ENCODE data around the gene CCIN. TPM values are rescaled to one million over a fixed set of nuclear protein-coding genes. Genes with fewer than 3 reads are reported as not detected.

CCIN gene
- total RNA-seq, 2 donors from 2014 or later, result 0.18 to 0.35 TPM

DNA sequence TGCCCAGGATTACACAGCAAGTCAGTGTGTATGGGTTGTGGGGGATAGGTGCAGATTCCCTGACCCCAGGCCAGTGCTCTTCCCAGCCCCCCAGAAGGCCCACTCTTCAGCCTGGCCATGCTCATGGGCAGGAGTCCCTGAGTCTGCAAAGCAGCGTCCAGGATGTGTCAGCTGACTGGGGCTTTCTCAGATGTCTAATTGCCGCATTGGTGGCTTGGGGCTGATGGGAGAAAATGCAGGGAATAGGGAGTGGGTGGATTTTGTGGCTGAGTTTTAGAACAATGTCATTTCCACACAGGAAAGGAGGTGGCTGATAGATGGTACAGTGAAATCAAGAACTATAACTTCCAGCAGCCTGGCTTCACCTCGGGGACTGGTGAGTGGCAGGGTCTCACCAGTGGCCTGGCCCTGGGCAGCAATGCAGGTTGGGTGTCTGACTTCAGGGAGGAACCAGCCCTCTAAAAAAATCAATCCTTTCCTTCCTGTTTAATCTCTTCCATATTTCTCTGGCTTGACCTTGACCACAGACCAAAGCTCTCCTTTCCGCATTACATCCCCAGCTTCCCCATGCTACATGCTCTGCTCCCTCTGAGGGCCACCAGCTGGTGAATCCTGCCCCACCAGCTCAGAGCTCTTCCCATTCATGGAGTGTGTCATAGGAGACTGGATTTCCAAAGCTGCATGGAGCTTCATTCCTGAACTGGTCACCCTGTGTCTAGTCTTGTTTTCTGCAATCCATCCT is 18.4 kb upstream of the CCIN start:
- H3K4me1 ChIP-seq (ENCODE audit: control insufficient read depth, insufficient read depth, low read length), result no peaks in the 10 kb centered on the region
- Mint-ChIP-seq H3K27ac (no peak overlapping the region), H3K4me1 (no peaks in the 10 kb centered on the region), H3K9me3 (peaks cover 16% of the 10 kb centered on the region), H3K36me3 (ENCODE audit: low read depth) (peaks cover 58% of the 10 kb centered on the region), H3K4me3 (no peak overlapping the region), H3K27me3 (ENCODE audit: insufficient read depth) (no peaks in the 10 kb centered on the region)
- H3K9ac ChIP-seq (ENCODE audit: extremely low read depth, low read length, poor library complexity, severe bottlenecking), result no peak overlapping the region
- peaks cover 79% of the 10 kb centered on the region for H3K36me3 ChIP-seq (ENCODE audit: control insufficient read depth, insufficient read depth, low read length)
- WGBS, 2 experiments (ENCODE audit: insufficient coverage in 1 of 2, insufficient read length in 1 of 2), result 94 to 97% methylated on average over 3 to 4 of the region's 4 CpGs
- DNase-seq, result no peak
- no peak overlapping the region for H3K27ac ChIP-seq (ENCODE audit: low read depth, low read length)
- no peaks in the 10 kb centered on the region for H3K27me3 ChIP-seq (ENCODE audit: control insufficient read depth, insufficient read depth, low read length, poor library complexity, severe bottlenecking)
- TF ChIP-seq CTCF (conservative IDR thresholded peaks at IDR 0.05), result no peak
- no peak overlapping the region for H3K4me3 ChIP-seq (ENCODE audit: low read length)
- peaks cover 15% of the 10 kb centered on the region for H3K9me3 ChIP-seq (ENCODE audit: control insufficient read depth, low read length)

GRCh38 chr9:36151316-36152210 is 17.6 kb upstream of the CCIN start:
- H3K9me3 ChIP-seq (ENCODE audit: control insufficient read depth, low read length), result peaks cover 15% of the 10 kb centered on the region
- no peak for DNase-seq
- H3K27me3 ChIP-seq (ENCODE audit: control insufficient read depth, insufficient read depth, low read length, poor library complexity, severe bottlenecking), result no peaks in the 10 kb centered on the region
- Mint-ChIP-seq H3K27ac (no peak overlapping the region), H3K4me1 (no peaks in the 10 kb centered on the region), H3K4me3 (no peak overlapping the region), H3K27me3 (ENCODE audit: insufficient read depth) (no peaks in the 10 kb centered on the region), H3K36me3 (ENCODE audit: low read depth) (peaks cover 56% of the 10 kb centered on the region), H3K9me3 (peaks cover 18% of the 10 kb centered on the region)
- H3K27ac ChIP-seq (ENCODE audit: low read depth, low read length), result no peak overlapping the region
- peaks cover 82% of the 10 kb centered on the region for H3K36me3 ChIP-seq (ENCODE audit: control insufficient read depth, insufficient read depth, low read length)
- no peak overlapping the region for H3K9ac ChIP-seq (ENCODE audit: extremely low read depth, low read length, poor library complexity, severe bottlenecking)
- no peak overlapping the region for H3K4me3 ChIP-seq (ENCODE audit: low read length)
- WGBS, 2 experiments (ENCODE audit: insufficient coverage in 1 of 2, insufficient read length in 1 of 2), result 92 to 93% methylated on average over 7 to 14 of the region's 14 CpGs
- TF ChIP-seq CTCF (conservative IDR thresholded peaks at IDR 0.05), result no peak
- no peaks in the 10 kb centered on the region for H3K4me1 ChIP-seq (ENCODE audit: control insufficient read depth, insufficient read depth, low read length)

- 96 to 100% methylated on average over 2 to 10 of the region's 10 CpGs for WGBS, 2 experiments (ENCODE audit: insufficient coverage in 1 of 2, insufficient read length in 1 of 2)
- peaks cover 75% of the 10 kb centered on the region for H3K36me3 ChIP-seq (ENCODE audit: control insufficient read depth, insufficient read depth, low read length)
- no peak overlapping the region for H3K9ac ChIP-seq (ENCODE audit: extremely low read depth, low read length, poor library complexity, severe bottlenecking)
- no peaks in the 10 kb centered on the region for H3K27me3 ChIP-seq (ENCODE audit: control insufficient read depth, insufficient read depth, low read length, poor library complexity, severe bottlenecking)
- H3K4me1 ChIP-seq (ENCODE audit: control insufficient read depth, insufficient read depth, low read length), result no peaks in the 10 kb centered on the region
- TF ChIP-seq CTCF (conservative IDR thresholded peaks at IDR 0.05), result no peak
- H3K4me3 ChIP-seq (ENCODE audit: low read length), result no peak overlapping the region
- Mint-ChIP-seq H3K27ac (no peak overlapping the region), H3K9me3 (peaks cover 26% of the 10 kb centered on the region), H3K36me3 (ENCODE audit: low read depth) (peaks cover 51% of the 10 kb centered on the region), H3K27me3 (ENCODE audit: insufficient read depth) (no peaks in the 10 kb centered on the region), H3K4me1 (no peaks in the 10 kb centered on the region), H3K4me3 (no peak overlapping the region)
- no peak overlapping the region for H3K27ac ChIP-seq (ENCODE audit: low read depth, low read length)
- no peak for DNase-seq
- H3K9me3 ChIP-seq (ENCODE audit: control insufficient read depth, low read length), result peaks cover 24% of the 10 kb centered on the region
Measured at GRCh38 chr9:36152741-36153438, 16.3 kb upstream of the CCIN start.

Data from endodermal cell (in vitro differentiated cells).